K562 (cell line): Measurements from ENCODE around the gene MAP3K15. TPM values are rescaled to one million over a fixed set of nuclear protein-coding genes. Genes with fewer than 3 reads are reported as not detected.

Experiments
- ATAC-seq: fragments of 200-7000 bp; cut with Tn5 transposase; 3 replicates; pipeline ENCODE4 v1.9.1; 2020; ENCODE audit warnings: moderate library complexity
- BruUV-seq: library from RNA; stranded (reverse); fragments of 400-500 nt; replicated peaks from 2 replicates; lab custom pipeline; 2021; lab: Mats Ljungman, UMichigan
- CTCF ChIA-PET: fragments of 300-600 bp; formaldehyde crosslinking; extraction: SDS; loops from one replicate; lab custom pipeline; 2021; ENCODE audit warnings: low intra/inter-chr PET ratio; lab: Yijun Ruan, JAX
- POLR2A ChIA-PET: fragments of 300-600, 350-650 bp; sonication (Branson Sonifier 250); formaldehyde crosslinking; extraction: SDS; loops from one replicate; lab custom pipeline; 2021; ENCODE audit warnings: antibody characterized with exemption, inconsistent platforms; lab: Yijun Ruan, JAX
- DNase-seq, 4 experiments: peaks; one replicate each; pipeline versions ENCODE4 v3.0.0 to v3.0.0-alpha.2; 2011 to 2018; ENCODE audit warnings: low spot score in 3 of 4, mixed read lengths in 3 of 4; ENCODE audit errors: extremely low read depth in 1 of 4
- FAIRE-seq: peaks from 2 replicates; lab custom pipeline; 2011; peaks lifted over from hg19 to GRCh38; lab: Jason Lieb, UNC
- H2AFZ ChIP-seq: 2 replicates; pipeline ENCODE4 v1.6.0; 2011; ENCODE audit warnings: low read depth, low read length, control low read depth, inconsistent platforms
- H3K27ac ChIP-seq: fragments of 200-600 bp; 3 replicates; pipeline ENCODE4 v1.8.0; 2011; ENCODE audit warnings: low read depth, mild to moderate bottlenecking, control low read depth, inconsistent platforms, low read length, moderate library complexity, mixed read lengths; ENCODE audit errors: extremely low read depth
- H3K27me3 ChIP-seq, 2 experiments: fragments of 300-600 bp in 1 of 2; 2 replicates in 1 of 2; 3 replicates in 1 of 2; pipeline versions ENCODE4 v1.6.0 to v1.8.0; 2011; ENCODE audit warnings: inconsistent platforms in 2 of 2, low read length in 2 of 2, mild to moderate bottlenecking in 1 of 2, mixed read lengths in 1 of 2, moderate library complexity in 1 of 2; ENCODE audit not compliant: control insufficient read depth in 2 of 2, insufficient read depth in 2 of 2
- H3K36me3 ChIP-seq: fragments of 300-600 bp; 3 replicates; pipeline ENCODE4 v1.8.0; 2011; ENCODE audit warnings: mild to moderate bottlenecking, low read length, inconsistent platforms; ENCODE audit not compliant: control insufficient read depth, insufficient read depth
- H3K4me1 ChIP-seq, 2 experiments: fragments of 200-600 bp in 1 of 2; replicated peaks in 1 of 2; 2 replicates in 1 of 2; 3 replicates in 1 of 2; pipeline versions ENCODE4 v1.5.1 to v1.8.0; 2011; ENCODE audit warnings: inconsistent platforms in 2 of 2, low read length in 2 of 2, mild to moderate bottlenecking in 1 of 2, mixed read lengths in 1 of 2, moderate library complexity in 1 of 2; ENCODE audit not compliant: control insufficient read depth in 2 of 2, insufficient read depth in 2 of 2
- H3K4me2 ChIP-seq: 2 replicates; pipeline ENCODE4 v1.6.1; 2011; ENCODE audit warnings: low read length, control low read depth, inconsistent platforms, mixed read lengths; ENCODE audit not compliant: insufficient read depth
- H3K4me3 ChIP-seq: fragments of 200-600 bp; sonication (generic), shearing (Covaris generic); 2 replicates; pipeline ENCODE4 v1.5.1; 2016; ENCODE audit warnings: control low read depth, inconsistent platforms
- H3K79me2 ChIP-seq: fragments of 200-600 bp; 3 replicates; pipeline ENCODE4 v1.8.0; 2011; ENCODE audit warnings: low read length, inconsistent platforms; ENCODE audit not compliant: control insufficient read depth, insufficient read depth
- H3K9ac ChIP-seq, 2 experiments: 2 replicates each; pipeline versions ENCODE4 v1.6.0 to v1.6.1; 2011; ENCODE audit warnings: low read depth in 2 of 2, low read length in 2 of 2, control low read depth in 1 of 2, inconsistent platforms in 1 of 2, mild to moderate bottlenecking in 1 of 2, mixed read lengths in 1 of 2; ENCODE audit not compliant: insufficient read depth in 1 of 2
- H3K9me1 ChIP-seq: one replicate; pipeline ENCODE4 v1.6.0; 2011; ENCODE audit warnings: inconsistent platforms, mild to moderate bottlenecking, low read length, moderate library complexity; ENCODE audit not compliant: control insufficient read depth, insufficient read depth
- H3K9me3 ChIP-seq: replicated peaks from 2 replicates; pipeline ENCODE4 v1.5.1; 2011; ENCODE audit warnings: low read depth, low read length, inconsistent platforms; ENCODE audit not compliant: control insufficient read depth, insufficient read depth
- H4K20me1 ChIP-seq: replicated peaks from 2 replicates; pipeline ENCODE4 v1.6.1; 2011; ENCODE audit warnings: low read length, inconsistent platforms, mixed read lengths; ENCODE audit not compliant: control insufficient read depth, insufficient read depth
- ASH1L ChIP-seq: fragments of 450-650 bp; IDR thresholded peaks from 2 replicates; pipeline ENCODE4 v1.6.1; 2018; ENCODE audit warnings: borderline replicate concordance, mild to moderate bottlenecking, low read depth; ENCODE audit not compliant: partially characterized antibody
- ATF7 ChIP-seq: fragments of 450-650 bp; IDR thresholded peaks from 2 replicates; pipeline ENCODE4 v1.7.1; 2014; ENCODE audit warnings: mild to moderate bottlenecking, moderate library complexity
- CAMTA2 ChIP-seq: fragments of 250-450 bp; sonication (Bioruptor Pico); conservative IDR thresholded peaks from 2 replicates; pipeline ENCODE4 v1.5.1; 2022
- CHD1 ChIP-seq: fragments of 200-600 bp; sonication (generic); IDR thresholded peaks from one replicate; pipeline ENCODE4 v1.6.1; 2012; ENCODE audit warnings: mild to moderate bottlenecking, moderate library complexity, low read length, inconsistent platforms
- DDX20 ChIP-seq: fragments of 450-650 bp; IDR thresholded peaks from 2 replicates; pipeline ENCODE4 v1.6.1; 2016; ENCODE audit warnings: missing genetic modification characterization, low read depth, mild to moderate bottlenecking, missing compliant biosample characterization, moderate library complexity
- DEAF1 ChIP-seq: fragments of 450-650 bp; formaldehyde crosslinking; IDR thresholded peaks from 2 replicates; pipeline ENCODE4 v1.4.0; 2020; ENCODE audit warnings: mild to moderate bottlenecking, moderate library complexity
- ESRRA ChIP-seq: fragments of 450-650 bp; IDR thresholded peaks from 2 replicates; pipeline ENCODE4 v1.6.1; 2014; ENCODE audit warnings: low read depth, mild to moderate bottlenecking, moderate library complexity, borderline replicate concordance
- FOS ChIP-seq: IDR thresholded peaks from 3 replicates; pipeline ENCODE4 v1.6.1; 2011; ENCODE audit not compliant: insufficient read length; ENCODE audit errors: extremely low read depth
- FOXM1 ChIP-seq, 2 experiments: fragments of 450-650 bp in 1 of 2; sonication (generic) in 1 of 2; formaldehyde crosslinking in 1 of 2; IDR thresholded peaks; 2 replicates each; pipeline versions ENCODE4 v1.6.1 to v1.9.0; 2017 to 2022; ENCODE audit warnings: low read depth in 2 of 2, mild to moderate bottlenecking in 2 of 2, missing genetic modification reagents in 1 of 2, moderate library complexity in 1 of 2
- HIVEP1 ChIP-seq: fragments of 250-450 bp; sonication (Bioruptor Pico); IDR thresholded peaks from 2 replicates; pipeline ENCODE4 v1.4.0; 2020; ENCODE audit warnings: mild to moderate bottlenecking
- HNRNPLL ChIP-seq: fragments of 200-400 bp; formaldehyde crosslinking; IDR thresholded peaks from 2 replicates; pipeline ENCODE4 v1.6.1; 2017; ENCODE audit warnings: low read length, low read depth, mild to moderate bottlenecking; ENCODE audit not compliant: poor library complexity, severe bottlenecking
- NR0B1 ChIP-seq: fragments of 450-650 bp; IDR thresholded peaks from one replicate; pipeline ENCODE4 v1.6.1; 2018; ENCODE audit warnings: mild to moderate bottlenecking, moderate library complexity; ENCODE audit not compliant: partially characterized antibody
- RFX1 ChIP-seq: fragments of 450-650 bp; IDR thresholded peaks from 2 replicates; pipeline ENCODE4 v1.6.1; 2016; ENCODE audit warnings: mild to moderate bottlenecking, moderate library complexity
- SMARCC2 ChIP-seq: fragments of 450-650 bp; IDR thresholded peaks from 2 replicates; pipeline ENCODE4 v1.6.1; 2017; ENCODE audit warnings: antibody characterized with exemption, moderate library complexity, mild to moderate bottlenecking, low read depth
- TAF1 ChIP-seq: IDR thresholded peaks from 2 replicates; pipeline ENCODE4 v1.6.1; 2011; ENCODE audit warnings: mild to moderate bottlenecking, low read length, moderate library complexity; ENCODE audit not compliant: insufficient read depth, control insufficient read depth, severe bottlenecking; ENCODE audit errors: extremely low read depth
- TAF7 ChIP-seq: fragments of 450-650 bp; IDR thresholded peaks from 2 replicates; pipeline ENCODE4 v1.6.1; 2016; ENCODE audit warnings: missing genetic modification characterization, missing compliant biosample characterization
- YY1 ChIP-seq, 3 experiments: IDR thresholded peaks; 2 replicates each; pipeline ENCODE4 v1.6.1; 2011; ENCODE audit warnings: low read length in 2 of 3, mild to moderate bottlenecking in 2 of 3, moderate library complexity in 2 of 3, borderline replicate concordance in 1 of 3, control low read depth in 1 of 3, low read depth in 1 of 3; ENCODE audit not compliant: insufficient read depth in 3 of 3, insufficient replicate concordance in 2 of 3, control insufficient read depth in 1 of 3, insufficient read length in 1 of 3; ENCODE audit errors: extremely low read depth in 1 of 3
- ZNF133 ChIP-seq: fragments of 250-450 bp; sonication (Bioruptor Pico); IDR thresholded peaks from 2 replicates; pipeline ENCODE4 v1.4.0; 2020; ENCODE audit warnings: mild to moderate bottlenecking
- ZNF274 ChIP-seq: IDR thresholded peaks from 2 replicates; pipeline ENCODE4 v1.6.1; 2011; ENCODE audit warnings: low read depth, mild to moderate bottlenecking, low read length, moderate library complexity, borderline replicate concordance
- ZNF436 ChIP-seq: fragments of 250-450, 450-650 bp; sonication (Bioruptor Pico); formaldehyde crosslinking; IDR thresholded peaks from 2 replicates; pipeline ENCODE4 v1.7.0; 2020; ENCODE audit warnings: mild to moderate bottlenecking
- WGBS: fragments of 100-300 bp; shearing (Covaris generic); methylation state at CpG from one replicate; pipeline ENCODE4 v1.1.6; 2016; ENCODE audit warnings: low coverage, mixed read lengths; ENCODE audit not compliant: insufficient coverage; ENCODE audit errors: missing lambda C conversion rate; 5-methylcytosine and 5-hydroxymethylcytosine counted together
- in situ Hi-C: fragments of 300-500 bp; cut with MboI; formaldehyde crosslinking; loops from 4 replicates; pipeline ENCODE4 v1.15.0; 2018; ENCODE audit warnings: inconsistent platforms, mixed read lengths
- intact Hi-C: fragments of 100-400 bp; cut with micrococcal nuclease; formaldehyde crosslinking; loops from 2 replicates; pipeline ENCODE4 v1.14.2; 2022
- polyA plus RNA-seq, 8 experiments: library from polyadenylated mRNA; depleted of rRNA in 4 of 8; stranded (reverse) in 5 of 8; unstranded in 3 of 8; fragments of >200 nt; fragmentation: Nextera tagmentation in 2 of 8; fragmentation: Illumina TruSeq in 1 of 8; extraction: Ambion mirVana in 2 of 8; extraction: Trizol in 1 of 8; gene quantifications; 2 replicates each; pipeline versions ENCODE4 v1.2.1 to v1.2.3, GENCODE V29; 2011 to 2014; ENCODE audit warnings: inconsistent platforms in 1 of 8, missing spikeins in 1 of 8
- total RNA-seq, 7 experiments: library from RNA; depleted of rRNA in 6 of 7; stranded (reverse); fragments of >200 nt in 6 of 7; fragmentation: Illumina TruSeq in 2 of 7; extraction: Trizol in 2 of 7; gene quantifications; 2 replicates each; pipeline versions ENCODE4 v1.2.1 to v1.2.3, GENCODE V29; 2011 to 2021; ENCODE audit warnings: low replicate concordance in 1 of 7

MAP3K15 gene
- total and polyA plus RNA-seq, 9 of the 15 experiments (the other 6 are each of a cell fraction or from before 2014, with no cell fraction given): 0.03 to 0.29 (median 0.14) TPM; not detected in 5

GRCh38 chrX:19368576-19368975 is 146.7 kb downstream of the MAP3K15 start:
- intact Hi-C loops: no loop called here
- no peak for ATAC-seq
- no peak for DNase-seq
- Histone ChIP-seq H3K4me3 (no peak overlapping the region), H3K27ac (no peak overlapping the region), H3K27me3 (peaks cover 0 to 9% of the 10 kb centered on the region in 2 experiments; a peak in 2 of 5 replicates), H2AFZ (no peak overlapping the region), H3K9me3 (no peaks in the 10 kb centered on the region)
- 41% methylated on average over 3 of the region's 6 CpGs for WGBS
- in situ Hi-C loops: no loop called here
- BruUV-seq: no TSS peak
- POLR2A ChIA-PET: no interaction called here
- FAIRE-seq: no peak
- TF ChIP-seq ATF7 (no peak), YY1 (IDR thresholded peaks at IDR 0.05; ENCODE audit: borderline replicate concordance in 1 of 3, control insufficient read depth in 1 of 3, extremely low read depth in 1 of 3, insufficient read depth in 3 of 3, insufficient read length in 1 of 3, insufficient replicate concordance in 2 of 3, low read depth in 1 of 3, low read length in 2 of 3) (no peak), FOXM1 (IDR thresholded peaks at IDR 0.05; ENCODE audit: low read depth) (no peak), FOXM1 (CRISPR knock-in tag; IDR thresholded peaks at IDR 0.05; ENCODE audit: low read depth) (no peak), ZNF436 (CRISPR knock-in tag) (no peak), HNRNPLL (no peak), NR0B1 (no peak), RFX1 (no peak), FOS (no peak), DEAF1 (no peak), ASH1L (no peak), CAMTA2 (CRISPR knock-in tag) (no peak), HIVEP1 (CRISPR knock-in tag) (no peak), TAF7 (tag) (no peak), CHD1 (no peak), TAF1 (no peak), ZNF133 (CRISPR knock-in tag) (no peak), SMARCC2 (no peak), ZNF274 (no peak), DDX20 (tag) (no peak), ESRRA (no peak)
- TF ChIP-seq, all 486 proteins: peak for 0
- Histone ChIP-seq H4K20me1 (no peaks in the 10 kb centered on the region), H3K4me1 (no peaks in the 10 kb centered on the region), H3K79me2 (no peaks in the 10 kb centered on the region), H3K9me1 (no peaks in the 10 kb centered on the region), H3K4me2 (no peak overlapping the region), H3K9ac (no peak overlapping the region), H3K36me3 (no peaks in the 10 kb centered on the region)
- CTCF ChIA-PET: no interaction called here
